H1 (cell line): Measurements from ENCODE around the gene SLFN12L. TPM values are rescaled to one million over a fixed set of nuclear protein-coding genes. Genes with fewer than 3 reads are reported as not detected.
"Not testable (repeated sequence)": the region's sequence is repeated elsewhere in the genome, so short reads cannot be mapped to it uniquely, and the experiment has no call there.

Experiments
- CTCF ChIA-PET: fragments of 300-600 bp; sonication (Branson Sonifier 250); formaldehyde crosslinking; loops from one replicate; lab custom pipeline; 2021; ENCODE audit not compliant: partially characterized antibody; lab: Charles Lee
- POLR2A ChIA-PET: fragments of 300-600 bp; sonication (Branson Sonifier 250); formaldehyde crosslinking; loops from one replicate; lab custom pipeline; 2021; ENCODE audit warnings: inconsistent platforms; ENCODE audit not compliant: partially characterized antibody; lab: Charles Lee
- DNase-seq, 2 experiments: peaks; one replicate each; pipeline versions ENCODE4 v3.0.0 to v3.0.0-alpha.2; 2010 to 2022; ENCODE audit warnings: low spot score in 2 of 2, low read depth in 1 of 2, mixed read lengths in 1 of 2
- FAIRE-seq: peaks from 2 replicates; lab custom pipeline; 2011; peaks lifted over from hg19 to GRCh38; lab: Jason Lieb, UNC
- H2AFZ ChIP-seq: 2 replicates; pipeline ENCODE4 v1.8.1; 2012; ENCODE audit warnings: low read length, inconsistent platforms
- H2AK5ac ChIP-seq: 2 replicates; pipeline ENCODE4 v1.6.1; 2013; ENCODE audit warnings: low read depth, low read length
- H2BK120ac ChIP-seq: replicated peaks from 2 replicates; pipeline ENCODE3; 2013; ENCODE audit warnings: low read depth, low read length, inconsistent platforms
- H2BK12ac ChIP-seq: 2 replicates; pipeline ENCODE4 v1.6.1; 2013; ENCODE audit warnings: low read depth, low read length
- H2BK15ac ChIP-seq: 2 replicates; pipeline ENCODE4 v1.6.1; 2013; ENCODE audit warnings: low read length
- H2BK20ac ChIP-seq: 2 replicates; pipeline ENCODE4 v1.6.1; 2013; ENCODE audit warnings: low read length
- H2BK5ac ChIP-seq: 2 replicates; pipeline ENCODE4 v1.6.1; 2013; ENCODE audit warnings: low read depth, low read length
- H3K14ac ChIP-seq: 2 replicates; pipeline ENCODE4 v1.6.1; 2013; ENCODE audit warnings: inconsistent platforms; ENCODE audit not compliant: insufficient read length
- H3K18ac ChIP-seq: 2 replicates; pipeline ENCODE4 v1.6.1; 2013; ENCODE audit warnings: low read length; ENCODE audit errors: extremely low read depth
- H3K23ac ChIP-seq: 2 replicates; pipeline ENCODE4 v1.6.1; 2013; ENCODE audit warnings: inconsistent platforms; ENCODE audit not compliant: insufficient read length
- H3K23me2 ChIP-seq: 2 replicates; pipeline ENCODE4 v1.6.1; 2013; ENCODE audit warnings: low read depth, low read length
- H3K27ac ChIP-seq: 2 replicates; pipeline ENCODE4 v1.6.1; 2011; ENCODE audit warnings: low read depth, low read length, inconsistent platforms
- H3K27me3 ChIP-seq, 4 experiments: replicated peaks in 1 of 4; 1 replicate in 1 of 4; 2 replicates in 3 of 4; pipeline versions ENCODE4 v1.6.1 to v1.8.1; 2011 to 2013; ENCODE audit warnings: low read length in 3 of 4, mild to moderate bottlenecking in 3 of 4, inconsistent platforms in 2 of 4, mixed read lengths in 2 of 4, moderate library complexity in 1 of 4; ENCODE audit not compliant: control insufficient read depth in 3 of 4, insufficient read depth in 3 of 4; ENCODE audit errors: extremely low read depth in 1 of 4
- H3K36me3 ChIP-seq, 4 experiments: 2 replicates each; pipeline versions ENCODE4 v1.6.1 to v1.8.1; 2011 to 2013; ENCODE audit warnings: mild to moderate bottlenecking in 4 of 4, low read length in 3 of 4, moderate library complexity in 2 of 4, control low read depth in 1 of 4, inconsistent platforms in 1 of 4; ENCODE audit not compliant: insufficient read depth in 4 of 4, control insufficient read depth in 2 of 4
- H3K4ac ChIP-seq: replicated peaks from 2 replicates; pipeline ENCODE3; 2013; ENCODE audit warnings: low read length, low read depth, mixed read lengths, inconsistent platforms; ENCODE audit not compliant: insufficient read length
- H3K4me1 ChIP-seq, 4 experiments: replicated peaks in 1 of 4; 1 replicate in 1 of 4; 2 replicates in 3 of 4; pipeline versions ENCODE4 v1.6.1 to v1.8.1; 2011 to 2013; ENCODE audit warnings: low read length in 3 of 4, inconsistent platforms in 2 of 4, mixed read lengths in 1 of 4; ENCODE audit not compliant: insufficient read depth in 4 of 4, control insufficient read depth in 3 of 4
- H3K4me2 ChIP-seq, 2 experiments: 2 replicates each; pipeline versions ENCODE4 v1.6.1 to v1.8.1; 2011 to 2013; ENCODE audit warnings: low read depth in 2 of 2, low read length in 2 of 2, control low read depth in 1 of 2, inconsistent platforms in 1 of 2, mild to moderate bottlenecking in 1 of 2; ENCODE audit not compliant: insufficient read depth in 1 of 2
- H3K4me3 ChIP-seq, 4 experiments: fragments of 200-600, 300-600 bp in 1 of 4; sonication (generic), shearing (Covaris generic), sonication (Bioruptor Twin) in 1 of 4; 2 replicates each; pipeline versions ENCODE4 v1.5.1 to v1.8.1; 2011 to 2016; ENCODE audit warnings: low read length in 4 of 4, low read depth in 3 of 4, control low read depth in 2 of 4, inconsistent platforms in 2 of 4, mild to moderate bottlenecking in 2 of 4, mixed read lengths in 1 of 4, moderate library complexity in 1 of 4; ENCODE audit not compliant: insufficient read depth in 2 of 4; ENCODE audit errors: extremely low read depth in 1 of 4
- H3K56ac ChIP-seq: replicated peaks from 2 replicates; pipeline ENCODE3; 2013; ENCODE audit warnings: low read depth, mild to moderate bottlenecking, mixed read lengths, low read length, inconsistent platforms; ENCODE audit not compliant: insufficient read length
- H3K79me1 ChIP-seq: 2 replicates; pipeline ENCODE4 v1.6.1; 2013; ENCODE audit warnings: low read depth, low read length, control low read depth
- H3K79me2 ChIP-seq, 2 experiments: 2 replicates each; pipeline versions ENCODE4 v1.6.1 to v1.8.1; 2012 to 2013; ENCODE audit warnings: low read length in 2 of 2, mild to moderate bottlenecking in 2 of 2, inconsistent platforms in 1 of 2; ENCODE audit not compliant: insufficient read depth in 2 of 2, control insufficient read depth in 1 of 2
- H3K9ac ChIP-seq, 4 experiments: replicated peaks in 1 of 4; 1 replicate in 1 of 4; 2 replicates in 3 of 4; pipeline versions ENCODE4 v1.6.1 to v1.8.1; 2011 to 2013; ENCODE audit warnings: low read depth in 3 of 4, low read length in 3 of 4, control low read depth in 2 of 4, mild to moderate bottlenecking in 2 of 4, moderate library complexity in 2 of 4, inconsistent platforms in 1 of 4; ENCODE audit errors: extremely low read depth in 1 of 4
- H3K9me3 ChIP-seq, 2 experiments: 2 replicates each; pipeline versions ENCODE4 v1.6.1 to v1.8.1; 2012 to 2013; ENCODE audit warnings: mild to moderate bottlenecking in 2 of 2, moderate library complexity in 2 of 2, control low read depth in 1 of 2, inconsistent platforms in 1 of 2, low read depth in 1 of 2, low read length in 1 of 2, mixed read lengths in 1 of 2; ENCODE audit not compliant: insufficient read depth in 2 of 2
- H4K20me1 ChIP-seq, 2 experiments: replicated peaks in 1 of 2; 2 replicates each; pipeline versions ENCODE3 to v1.8.1; 2011 to 2013; ENCODE audit warnings: inconsistent platforms in 2 of 2, low read length in 2 of 2, mild to moderate bottlenecking in 1 of 2; ENCODE audit not compliant: insufficient read depth in 2 of 2, control insufficient read depth in 1 of 2
- H4K5ac ChIP-seq: 2 replicates; pipeline ENCODE4 v1.6.1; 2013; ENCODE audit warnings: low read length, low read depth, mixed read lengths, inconsistent platforms; ENCODE audit not compliant: insufficient read length
- H4K8ac ChIP-seq: 2 replicates; pipeline ENCODE4 v1.8.0; 2013; ENCODE audit warnings: mild to moderate bottlenecking, moderate library complexity, low read length, inconsistent platforms; ENCODE audit not compliant: insufficient read depth; ENCODE audit errors: extremely low read depth
- H4K91ac ChIP-seq: replicated peaks from 2 replicates; pipeline ENCODE3; 2013; ENCODE audit warnings: low read length, mixed read lengths, inconsistent platforms; ENCODE audit not compliant: insufficient read length
- CEBPB ChIP-seq: IDR thresholded peaks from 2 replicates; pipeline ENCODE4 v1.6.1; 2012; ENCODE audit warnings: low read depth, low read length
- EP300 ChIP-seq, 2 experiments: IDR thresholded peaks; 1 replicate in 1 of 2; 2 replicates in 1 of 2; pipeline ENCODE4 v1.6.1; 2011 to 2012; ENCODE audit warnings: low read depth in 2 of 2, low read length in 2 of 2, mild to moderate bottlenecking in 2 of 2, borderline replicate concordance in 1 of 2, inconsistent platforms in 1 of 2, moderate library complexity in 1 of 2
- RNF2 ChIP-seq: fragments of 200-900, 300-1000 bp; sonication (generic); IDR thresholded peaks from 2 replicates; pipeline ENCODE4 v1.7.1; 2016; ENCODE audit warnings: borderline replicate concordance, low read depth, mild to moderate bottlenecking, antibody characterized with exemption, low read length; ENCODE audit not compliant: poor library complexity, severe bottlenecking; ENCODE audit errors: missing control alignments
- SP4 ChIP-seq: IDR thresholded peaks from 2 replicates; pipeline ENCODE4 v1.6.1; 2012; ENCODE audit warnings: low read length, inconsistent platforms
- TAF1 ChIP-seq: IDR thresholded peaks from 2 replicates; pipeline ENCODE4 v1.6.1; 2011; ENCODE audit warnings: mild to moderate bottlenecking, low read depth, low read length
- WGBS, 2 experiments: shearing (Covaris generic) in 1 of 2; methylation state at CpG; one replicate each; pipeline versions ENCODE4 v1.1.6 to v1.1.7; 2013 to 2015; ENCODE audit warnings: low lambda C conversion rate in 2 of 2, mixed read lengths in 2 of 2, inconsistent platforms in 1 of 2, low coverage in 1 of 2, missing lambda C conversion rate in 1 of 2; ENCODE audit not compliant: insufficient replicate concordance in 2 of 2, insufficient coverage in 1 of 2, insufficient read length in 1 of 2; ENCODE audit errors: extremely low coverage in 1 of 2, missing lambda C conversion rate in 1 of 2; 5-methylcytosine and 5-hydroxymethylcytosine counted together
- polyA plus RNA-seq, 7 experiments: library from polyadenylated mRNA; depleted of rRNA in 3 of 7; stranded (reverse) in 5 of 7; unstranded in 2 of 7; fragments of >200 nt in 5 of 7; fragments of 200-250 nt in 2 of 7; gene quantifications; 1 replicate in 5 of 7; 2 replicates in 1 of 7; 4 replicates in 1 of 7; pipeline versions ENCODE4 v1.2.1 to v1.2.3, GENCODE V29; 2011 to 2013; ENCODE audit warnings: missing spikeins in 2 of 7, mixed read lengths in 2 of 7
- total RNA-seq: library from RNA; stranded (reverse); fragmentation: NEBNext Ultra II Directional; extraction: Animal tissue kit (Norgen Biotek cat#: 25700); gene quantifications from 2 replicates; pipeline ENCODE4 v1.2.1, GENCODE V29; 2021

Gene SLFN12L
- total and polyA plus RNA-seq, 2 of the 8 experiments (the other 6 are each of a cell fraction or from before 2014, with no cell fraction given): not detected

GRCh38 chr17:35529866-35530265 lies 7.6 kb downstream of the SLFN12L start (continued):
- no peak for TF ChIP-seq SP4
- no peak for TF ChIP-seq RNF2
- no peak for TF ChIP-seq CEBPB
- TF ChIP-seq EP300 (IDR thresholded peaks at IDR 0.05; ENCODE audit: borderline replicate concordance in 1 of 2, low read depth in 2 of 2, low read length in 2 of 2): no peak
- TF ChIP-seq TAF1: no peak

GRCh38 chr17:35529326-35529725 lies 8.2 kb downstream of the SLFN12L start:
- FAIRE-seq, H2AFZ ChIP-seq, H2AK5ac ChIP-seq, H3K4me2 ChIP-seq, H4K5ac ChIP-seq, H3K27ac ChIP-seq, H3K4me1 ChIP-seq, H3K23ac ChIP-seq, H2BK5ac ChIP-seq, DNase-seq, H3K27me3 ChIP-seq, H3K9ac ChIP-seq, POLR2A ChIA-PET, H4K20me1 ChIP-seq, H3K9me3 ChIP-seq, H3K4me3 ChIP-seq, H3K79me1 ChIP-seq, H3K18ac ChIP-seq, H3K23me2 ChIP-seq, H2BK120ac ChIP-seq, H3K14ac ChIP-seq, H2BK12ac ChIP-seq, H4K91ac ChIP-seq, H4K8ac ChIP-seq, H3K79me2 ChIP-seq, H3K36me3 ChIP-seq, H3K4ac ChIP-seq, H2BK20ac ChIP-seq, H3K56ac ChIP-seq, H2BK15ac ChIP-seq: not testable (repeated sequence)
- 100% methylated on average over 1 of the region's 1 CpG; no CpG with 5 or more reads in 1 of the 2 experiments for WGBS, 2 experiments
- CTCF ChIA-PET: interaction anchor here (0.6 to 1.0 kb wide), 2 partner anchors 216 to 319 kb away, joined by 3 read pairs; no protein-coding TSS in a partner anchor
